ENCODE data around the gene IRF9. TPM values are rescaled to one million over a fixed set of nuclear protein-coding genes. Genes with fewer than 3 reads are reported as not detected.
A peak's percentile ranks its signal among the peaks of the same experiment; 100 is the strongest.

The IRF9 gene
- total and polyA plus RNA-seq, 2 of the 13 experiments (the other 11 are each of a cell fraction or from before 2014, with no cell fraction given) = 14.9 to 49.7 TPM

DNA sequence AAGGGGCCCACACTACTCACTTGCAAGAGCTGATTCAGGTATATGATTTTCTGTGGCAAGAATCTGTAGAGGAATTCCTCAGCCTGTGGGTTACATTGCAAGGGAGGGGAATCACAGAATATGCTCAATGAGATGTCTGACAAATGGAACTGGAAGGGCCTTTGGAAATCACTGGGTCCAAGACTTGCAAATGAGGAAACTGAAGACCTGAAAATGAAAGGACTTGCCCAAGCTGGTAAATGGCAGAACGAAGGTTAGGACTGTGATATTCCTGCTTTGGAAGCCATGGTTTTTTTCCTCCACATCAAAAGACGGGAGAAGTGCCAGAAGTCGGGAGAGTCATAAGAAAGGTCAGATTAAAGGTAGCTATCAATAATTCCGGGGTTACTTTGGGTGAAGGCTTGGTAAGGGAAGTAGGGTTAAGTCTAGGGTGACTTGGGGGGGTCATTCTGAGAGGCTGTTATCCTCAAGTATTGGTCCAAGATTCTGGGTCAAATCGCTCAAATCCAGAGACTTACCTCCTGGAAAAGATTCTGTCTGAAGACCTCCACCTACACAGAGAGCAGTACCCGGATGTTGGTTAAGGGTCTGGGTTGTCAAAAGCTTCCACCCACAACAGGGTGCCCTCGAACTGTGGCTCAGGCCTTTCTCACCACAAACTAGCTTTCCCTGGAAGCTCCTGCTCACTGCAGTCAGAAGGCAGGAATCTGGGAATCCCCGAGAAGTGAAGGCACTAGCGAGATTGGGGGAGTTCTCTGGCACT, 15.2 kb upstream of the IRF9 start (continued):
- no peak for TF ChIP-seq ZNF446 (CRISPR knock-in tag; IDR thresholded peaks at IDR 0.05)
- no peak for TF ChIP-seq HOXA3 (CRISPR knock-in tag; IDR thresholded peaks at IDR 0.05)
- TF ChIP-seq, protein P1, sequence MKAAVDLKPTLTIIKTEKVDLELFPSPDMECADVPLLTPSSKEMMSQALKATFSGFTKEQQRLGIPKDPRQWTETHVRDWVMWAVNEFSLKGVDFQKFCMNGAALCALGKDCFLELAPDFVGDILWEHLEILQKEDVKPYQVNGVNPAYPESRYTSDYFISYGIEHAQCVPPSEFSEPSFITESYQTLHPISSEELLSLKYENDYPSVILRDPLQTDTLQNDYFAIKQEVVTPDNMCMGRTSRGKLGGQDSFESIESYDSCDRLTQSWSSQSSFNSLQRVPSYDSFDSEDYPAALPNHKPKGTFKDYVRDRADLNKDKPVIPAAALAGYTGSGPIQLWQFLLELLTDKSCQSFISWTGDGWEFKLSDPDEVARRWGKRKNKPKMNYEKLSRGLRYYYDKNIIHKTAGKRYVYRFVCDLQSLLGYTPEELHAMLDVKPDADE (CRISPR knock-in tag; IDR thresholded peaks at IDR 0.05) = no peak
- TF ChIP-seq NR1H2 (CRISPR knock-in tag; IDR thresholded peaks at IDR 0.05; ENCODE audit: borderline replicate concordance, low read depth) = no peak
- no peak; the same call in 1 of the 2 replicates for TF ChIP-seq CBX5 (CRISPR knock-in tag; IDR thresholded peaks at IDR 0.05; ENCODE audit: borderline replicate concordance)
- no peak for TF ChIP-seq ZNF879 (CRISPR knock-in tag; IDR thresholded peaks at IDR 0.05)
- no peak for TF ChIP-seq ZNF878 (CRISPR knock-in tag; IDR thresholded peaks at IDR 0.05)
- TF ChIP-seq CAMTA2 (CRISPR knock-in tag; IDR thresholded peaks at IDR 0.05; ENCODE audit: borderline replicate concordance) = peak; percentile 85; the same call in 1 of the 2 replicates
- 0 out of 2 replicates have a peak, but pooled peaks have one; percentile 15 for TF ChIP-seq ZNF543 (CRISPR knock-in tag; IDR thresholded peaks at IDR 0.05)
- TF ChIP-seq, protein P2, sequence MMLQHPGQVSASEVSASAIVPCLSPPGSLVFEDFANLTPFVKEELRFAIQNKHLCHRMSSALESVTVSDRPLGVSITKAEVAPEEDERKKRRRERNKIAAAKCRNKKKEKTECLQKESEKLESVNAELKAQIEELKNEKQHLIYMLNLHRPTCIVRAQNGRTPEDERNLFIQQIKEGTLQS (CRISPR knock-in tag; IDR thresholded peaks at IDR 0.05) = no peak
- 0 out of 2 replicates have a peak, but pooled peaks have one; percentile 47 for TF ChIP-seq ZNF83 (CRISPR knock-in tag; IDR thresholded peaks at IDR 0.05; ENCODE audit: borderline replicate concordance)
- 0 out of 2 replicates have a peak, but pooled peaks have one; percentile 66 for TF ChIP-seq SMAD9 (CRISPR knock-in tag; IDR thresholded peaks at IDR 0.05)
- TF ChIP-seq ZNF782 (CRISPR knock-in tag; IDR thresholded peaks at IDR 0.05; ENCODE audit: borderline replicate concordance) = no peak
- 0 out of 2 replicates have a peak, but pooled peaks have one; percentile 6 for TF ChIP-seq ZNF235 (CRISPR knock-in tag; IDR thresholded peaks at IDR 0.05; ENCODE audit: borderline replicate concordance)
- TF ChIP-seq SP4 (CRISPR knock-in tag; IDR thresholded peaks at IDR 0.05) = no peak
- TF ChIP-seq ZNF883 (CRISPR knock-in tag; IDR thresholded peaks at IDR 0.05; ENCODE audit: not compliant biosample characterization) = no peak
- TF ChIP-seq SYNCRIP (IDR thresholded peaks at IDR 0.05; ENCODE audit: insufficient read depth, low read depth, low read length) = no peak
- TF ChIP-seq, protein P3, sequence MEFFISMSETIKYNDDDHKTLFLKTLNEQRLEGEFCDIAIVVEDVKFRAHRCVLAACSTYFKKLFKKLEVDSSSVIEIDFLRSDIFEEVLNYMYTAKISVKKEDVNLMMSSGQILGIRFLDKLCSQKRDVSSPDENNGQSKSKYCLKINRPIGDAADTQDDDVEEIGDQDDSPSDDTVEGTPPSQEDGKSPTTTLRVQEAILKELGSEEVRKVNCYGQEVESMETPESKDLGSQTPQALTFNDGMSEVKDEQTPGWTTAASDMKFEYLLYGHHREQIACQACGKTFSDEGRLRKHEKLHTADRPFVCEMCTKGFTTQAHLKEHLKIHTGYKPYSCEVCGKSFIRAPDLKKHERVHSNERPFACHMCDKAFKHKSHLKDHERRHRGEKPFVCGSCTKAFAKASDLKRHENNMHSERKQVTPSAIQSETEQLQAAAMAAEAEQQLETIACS (CRISPR knock-in tag; IDR thresholded peaks at IDR 0.05) = no peak
- 0 out of 2 replicates have a peak, but pooled peaks have one; percentile 2 for TF ChIP-seq ZNF772 (CRISPR knock-in tag; IDR thresholded peaks at IDR 0.05)
- no peak for TF ChIP-seq TAF15 (IDR thresholded peaks at IDR 0.05; ENCODE audit: low read depth, low read length, poor library complexity, severe bottlenecking)
- TF ChIP-seq KDM3A (CRISPR knock-in tag; IDR thresholded peaks at IDR 0.05; ENCODE audit: low read depth) = 0 out of 2 replicates have a peak, but pooled peaks have one; percentile 45

All from HepG2 (cell line).